GM20431 (cell line): Measurements from ENCODE around the gene CD300A.

Experiments used
- in situ Hi-C: fragments of 300-500 bp; cut with MseI, MboI; formaldehyde crosslinking; loops from one replicate; pipeline ENCODE4 v1.15.0; 2020; ENCODE audit warnings: low sequenced_read_pairs; ENCODE audit not compliant: unreplicated experiment

CD300A gene

DNA sequence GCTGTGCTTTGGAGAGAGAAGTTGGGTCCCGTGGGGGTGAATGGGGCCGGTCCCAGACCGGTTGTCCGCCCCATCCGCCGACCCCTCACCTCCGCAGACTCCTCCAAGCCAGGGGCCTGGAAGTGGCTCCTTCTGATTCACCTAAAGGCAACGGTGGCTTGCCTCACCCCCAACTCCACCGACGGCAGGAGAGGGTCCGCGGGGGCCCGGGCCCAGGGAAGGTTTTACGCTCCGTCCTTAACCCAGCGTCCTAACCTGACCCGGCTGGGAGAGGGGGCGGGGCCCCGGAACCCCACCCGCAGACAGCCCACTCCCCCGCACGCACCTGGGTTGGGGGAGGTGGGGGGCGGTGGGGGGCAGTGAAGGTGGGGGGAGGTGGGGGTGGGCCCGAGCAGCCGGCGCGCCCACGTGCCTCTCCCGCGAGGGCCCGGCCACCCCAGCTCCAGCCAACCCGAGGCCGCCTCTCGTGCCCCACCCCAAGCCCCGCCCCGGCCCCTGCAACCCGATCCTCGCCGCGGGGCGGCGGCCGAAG, 12.7 kb upstream of the CD300A start:
- in situ Hi-C loops = loop anchor here (10.0 kb wide), 1 partner anchor 79 kb away; no protein-coding TSS in a partner anchor

DNA sequence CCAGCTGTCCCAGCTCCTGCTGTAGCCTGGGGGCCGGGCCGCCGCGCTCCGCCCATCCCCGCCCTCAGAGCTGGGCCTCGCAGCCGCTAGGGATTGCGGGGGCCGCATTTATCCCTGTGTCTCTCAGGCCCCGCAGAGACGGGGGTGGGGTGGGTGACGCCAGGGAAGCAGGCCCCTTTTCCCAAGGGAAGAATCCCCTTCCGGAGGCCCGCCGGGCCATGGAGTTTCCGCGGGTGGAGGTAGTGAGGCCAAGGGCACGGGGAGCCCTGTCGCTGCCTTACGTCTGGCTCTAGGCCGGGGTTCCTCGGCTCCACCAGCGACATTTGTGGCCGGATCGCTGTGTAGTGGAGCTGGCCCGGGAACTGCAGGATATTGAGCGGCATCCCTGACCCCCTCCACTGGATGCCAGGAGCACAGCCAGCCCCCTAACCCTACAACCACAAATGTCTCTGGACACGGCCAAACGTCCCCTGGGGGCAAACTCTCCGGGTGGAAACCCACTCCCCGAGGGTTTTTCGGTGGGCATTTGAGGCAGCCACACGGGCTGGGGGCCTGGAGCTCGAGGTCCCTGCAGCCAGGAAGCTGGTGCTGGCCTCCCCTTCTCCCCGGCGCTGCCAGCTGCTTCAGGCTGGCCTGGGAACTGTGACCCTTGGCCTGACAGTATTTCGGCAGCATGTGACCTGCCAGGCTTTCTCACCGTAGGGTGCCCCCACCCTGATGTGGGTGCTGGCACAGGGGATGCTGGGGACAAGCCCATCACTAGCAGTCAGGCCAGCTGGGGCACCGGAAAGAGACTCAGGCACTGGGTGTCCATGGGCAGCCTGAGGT, 12.0 kb upstream of the CD300A start:
- in situ Hi-C loops = loop anchor here (10.0 kb wide), 1 partner anchor 80 kb away; no protein-coding TSS in a partner anchor

GRCh38 chr17:74455025-74455545, 11.3 kb upstream of the CD300A start:
- in situ Hi-C loops = loop anchor here (10.0 kb wide), 1 partner anchor 80 kb away; no protein-coding TSS in a partner anchor

DNA sequence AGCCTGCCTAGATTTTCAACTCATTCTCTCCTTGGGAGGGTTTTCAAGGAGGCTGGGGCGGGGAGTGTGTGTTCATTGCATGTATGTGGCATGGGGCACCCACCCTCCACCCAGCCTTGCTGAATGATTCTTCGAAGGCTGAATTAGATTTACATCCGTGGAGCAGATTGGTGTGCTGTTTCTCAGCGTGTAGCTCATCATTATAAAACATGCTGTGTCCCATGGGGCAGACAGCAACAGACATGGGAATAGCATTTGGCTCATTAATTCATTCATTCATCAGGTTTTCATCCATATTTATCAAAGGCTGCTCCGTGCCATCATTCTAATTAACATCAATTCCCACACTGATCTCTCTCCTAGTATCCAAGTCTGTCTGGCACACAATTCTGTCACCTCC, 10.6 kb upstream of the CD300A start:
- in situ Hi-C loops = loop anchor here (10.0 kb wide), 1 partner anchor 81 kb away; no protein-coding TSS in a partner anchor

- in situ Hi-C loops = loop anchor here (10.0 kb wide), 1 partner anchor 82 kb away; no protein-coding TSS in a partner anchor
Observed at GRCh38 chr17:74457146-74457819, 9.2 kb upstream of the CD300A start.

GRCh38 chr17:74457820-74458166, 8.6 kb upstream of the CD300A start:
- in situ Hi-C loops = loop anchor here (10.0 kb wide), 1 partner anchor 83 kb away; no protein-coding TSS in a partner anchor

- in situ Hi-C loops = loop anchor here (10.0 kb wide), 1 partner anchor 84 kb away; no protein-coding TSS in a partner anchor
Observed at GRCh38 chr17:74458835-74459234, 7.6 kb upstream of the CD300A start.

DNA sequence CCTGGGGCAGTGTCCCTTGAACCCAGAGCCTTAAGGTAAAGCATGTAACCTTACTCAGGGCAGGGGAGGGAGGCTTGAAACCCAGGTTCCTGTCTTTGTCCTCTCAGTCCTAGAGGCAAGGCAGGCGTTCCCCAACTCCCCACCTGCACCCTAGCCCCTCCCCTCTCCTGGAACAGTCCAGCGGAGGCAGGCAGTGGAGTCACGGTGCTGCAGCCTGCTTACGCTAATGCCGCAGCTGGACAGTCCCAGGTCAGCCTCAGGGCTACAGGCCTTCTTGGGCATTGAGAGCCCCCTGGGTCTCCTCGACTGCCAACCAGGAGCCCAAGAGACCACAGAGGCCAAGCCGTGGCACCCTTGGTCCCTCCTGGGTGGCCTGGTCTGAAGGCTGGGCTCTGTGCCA, 6.8 kb upstream of the CD300A start:
- in situ Hi-C loops = loop anchor here (10.0 kb wide), 1 partner anchor 85 kb away; no protein-coding TSS in a partner anchor

DNA sequence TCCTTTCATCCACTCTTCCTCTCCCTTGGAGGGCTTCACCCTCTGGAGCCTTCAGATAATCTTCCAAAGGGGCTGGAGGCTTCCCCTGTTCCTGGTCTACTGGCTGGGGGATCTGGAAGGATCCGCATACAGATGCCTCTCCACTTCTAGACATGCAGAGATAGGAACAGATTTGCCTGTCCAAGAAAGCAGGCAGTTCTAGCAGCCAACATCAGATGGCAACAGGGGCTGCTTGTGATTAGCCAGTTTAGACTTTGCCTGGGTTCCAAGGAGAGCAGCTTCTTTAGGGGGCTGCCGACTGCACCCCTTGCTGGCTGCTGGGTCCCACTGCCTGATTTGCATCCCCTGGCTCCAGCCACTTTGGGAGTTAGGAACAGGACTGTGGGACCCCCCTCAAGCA, 6.2 kb upstream of the CD300A start:
- in situ Hi-C loops = no loop called here

DNA sequence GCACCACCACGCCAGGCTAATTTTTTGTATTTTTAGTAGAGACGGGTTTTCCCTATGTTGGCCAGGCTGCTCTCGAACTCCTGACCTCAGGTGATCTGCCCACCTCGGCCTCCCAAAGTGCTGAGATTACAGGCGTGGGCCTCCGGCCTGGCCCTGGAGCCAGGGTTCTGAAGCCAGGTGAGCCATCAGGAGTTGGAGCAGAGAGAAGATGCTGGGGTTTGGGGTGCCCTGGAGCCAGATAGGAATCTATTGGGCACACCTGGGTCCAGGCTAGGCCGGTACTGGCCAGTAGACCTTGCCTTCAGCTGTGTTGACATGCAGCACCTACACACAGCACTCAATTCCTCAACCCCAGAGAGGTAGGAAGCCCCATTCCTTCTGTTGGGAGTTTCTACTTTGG, 5.4 kb upstream of the CD300A start:
- in situ Hi-C loops = no loop called here

GRCh38 chr17:74461611-74462010, 4.8 kb upstream of the CD300A start:
- in situ Hi-C loops = no loop called here

- in situ Hi-C loops = no loop called here
Observed at GRCh38 chr17:74464730-74465377, 1.6 kb upstream of the CD300A start.

DNA sequence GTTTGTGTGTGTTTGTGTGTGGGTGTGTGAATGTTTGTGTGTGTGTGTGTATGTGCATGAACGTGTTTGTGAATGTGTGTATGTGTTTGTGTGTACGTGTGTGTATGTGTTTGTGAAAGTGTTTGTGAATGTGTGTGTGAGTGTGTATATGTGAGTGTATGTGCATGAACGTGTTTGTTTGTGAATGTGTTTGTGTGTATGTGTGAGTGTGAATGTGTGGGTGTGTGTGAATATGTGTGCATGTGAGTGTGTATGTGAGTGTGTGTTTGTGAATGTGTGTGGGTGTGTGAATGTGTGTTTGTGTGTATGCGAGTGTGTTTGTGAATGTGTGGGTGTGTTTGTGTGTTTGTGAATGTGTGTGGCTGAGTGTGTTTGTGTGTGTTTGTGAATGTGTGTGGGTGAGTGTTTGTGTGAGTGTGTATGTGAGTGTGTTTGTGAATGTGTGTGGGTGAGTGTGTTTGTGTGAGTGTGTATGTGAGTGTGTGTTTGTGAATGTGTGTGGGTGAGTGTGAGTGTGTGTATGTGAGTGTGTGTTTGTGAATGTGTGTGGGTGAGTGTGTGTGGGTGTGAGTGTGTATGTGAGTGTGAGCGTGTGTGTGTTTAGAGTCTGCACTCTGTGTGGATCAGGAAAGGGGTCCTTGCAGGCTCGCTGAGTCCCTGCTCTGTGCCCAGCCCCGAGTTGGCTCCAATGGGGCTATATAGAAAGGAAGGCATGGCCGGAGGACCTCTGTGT, 890 bp upstream of the CD300A start:
- in situ Hi-C loops = no loop called here

DNA sequence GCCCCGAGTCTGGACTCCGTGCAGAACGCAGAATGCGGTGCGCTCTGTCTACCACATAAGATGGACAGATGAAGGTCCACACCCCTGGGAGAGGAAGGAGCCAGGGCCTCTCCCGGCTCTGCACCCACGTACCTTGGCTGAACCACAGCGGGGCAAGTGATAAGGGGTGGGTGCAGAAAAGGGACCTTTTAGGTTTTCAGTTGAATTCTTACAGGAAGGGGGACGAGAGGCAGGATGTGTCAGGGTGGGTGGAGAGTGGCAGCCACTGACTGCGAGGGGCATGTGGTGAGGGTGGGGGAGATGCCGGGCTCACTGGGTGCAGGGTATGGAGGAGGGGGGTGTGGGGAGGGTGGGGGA, 372 bp downstream of the CD300A start:
- in situ Hi-C loops = no loop called here

DNA sequence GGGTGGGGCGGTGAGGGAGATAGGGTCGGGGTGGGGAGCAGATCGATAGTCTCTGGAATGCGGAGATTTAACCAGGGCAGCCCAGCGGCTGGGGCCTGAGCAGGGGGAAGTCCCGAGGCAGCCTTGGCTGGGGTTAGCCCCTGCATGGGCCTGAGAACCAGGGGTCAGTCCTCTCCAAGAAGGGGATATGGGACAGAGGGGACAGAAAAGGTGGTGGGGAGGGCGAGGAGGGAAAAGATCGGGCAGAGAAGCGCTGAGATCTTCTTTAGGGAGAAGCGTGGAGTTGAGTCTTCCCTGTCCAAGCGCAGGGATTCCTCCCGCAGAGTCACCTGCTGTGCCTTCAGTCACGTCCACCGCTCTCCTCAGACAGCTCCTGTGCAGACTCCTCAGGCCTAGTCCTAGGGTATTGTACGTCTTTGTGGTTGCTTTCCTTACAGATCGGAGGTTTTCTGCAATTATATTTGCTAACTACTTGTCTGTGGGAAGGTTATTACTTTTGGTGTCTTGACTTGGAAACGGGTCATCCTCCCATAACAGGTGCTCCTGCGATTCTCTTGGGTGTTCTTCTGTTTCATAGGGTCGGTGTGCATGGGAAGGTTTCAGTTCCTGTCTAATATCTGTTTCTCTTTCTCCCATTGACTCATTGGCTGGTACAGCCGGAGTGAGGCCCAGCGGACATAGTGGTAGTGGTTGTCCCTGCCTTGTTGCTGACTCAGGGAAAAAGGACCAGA, 952 bp downstream of the CD300A start:
- in situ Hi-C loops = no loop called here

- in situ Hi-C loops = no loop called here
Observed at GRCh38 chr17:74471341-74471740, 4.9 kb downstream of the CD300A start.

DNA sequence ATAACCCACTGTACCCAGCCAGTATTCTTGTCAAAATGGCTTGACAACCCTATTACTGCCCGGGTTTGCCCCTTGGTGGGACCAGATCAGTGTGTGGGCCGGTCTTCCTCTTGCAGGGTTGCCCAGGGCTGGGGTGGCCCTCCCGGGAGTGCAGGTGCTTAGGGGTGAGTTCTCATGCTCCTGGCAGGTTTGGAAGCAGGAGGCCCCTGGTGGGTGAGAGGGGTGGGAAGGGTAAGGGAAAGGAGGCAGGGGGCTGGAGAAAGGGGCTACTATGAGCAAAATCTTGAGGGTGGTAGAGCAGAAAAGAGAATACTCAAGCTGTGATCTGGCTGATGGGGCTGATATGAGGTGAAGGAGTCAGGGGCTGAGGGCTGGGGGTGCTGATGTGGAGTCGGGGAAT, 6.5 kb downstream of the CD300A start:
- in situ Hi-C loops = no loop called here

DNA sequence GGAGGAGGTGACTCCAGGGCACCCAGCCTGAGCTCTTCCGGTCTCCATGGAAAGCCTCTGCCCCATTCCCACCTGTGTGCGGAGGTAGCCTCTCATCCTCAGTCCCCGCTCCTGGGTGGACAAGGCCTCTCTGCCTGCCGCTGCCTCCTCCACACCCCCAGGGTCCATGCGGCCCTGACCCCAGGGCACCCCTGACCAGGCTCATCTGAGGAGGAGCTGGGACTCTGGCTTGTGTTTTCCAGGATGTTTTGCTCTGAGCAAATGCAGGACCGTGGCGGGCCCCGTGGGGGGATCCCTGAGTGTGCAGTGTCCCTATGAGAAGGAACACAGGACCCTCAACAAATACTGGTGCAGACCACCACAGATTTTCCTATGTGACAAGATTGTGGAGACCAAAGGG, 6.9 kb downstream of the CD300A start:
- in situ Hi-C loops = no loop called here
